ENCODE results near the gene NEK3.

NEK3 gene

DNA sequence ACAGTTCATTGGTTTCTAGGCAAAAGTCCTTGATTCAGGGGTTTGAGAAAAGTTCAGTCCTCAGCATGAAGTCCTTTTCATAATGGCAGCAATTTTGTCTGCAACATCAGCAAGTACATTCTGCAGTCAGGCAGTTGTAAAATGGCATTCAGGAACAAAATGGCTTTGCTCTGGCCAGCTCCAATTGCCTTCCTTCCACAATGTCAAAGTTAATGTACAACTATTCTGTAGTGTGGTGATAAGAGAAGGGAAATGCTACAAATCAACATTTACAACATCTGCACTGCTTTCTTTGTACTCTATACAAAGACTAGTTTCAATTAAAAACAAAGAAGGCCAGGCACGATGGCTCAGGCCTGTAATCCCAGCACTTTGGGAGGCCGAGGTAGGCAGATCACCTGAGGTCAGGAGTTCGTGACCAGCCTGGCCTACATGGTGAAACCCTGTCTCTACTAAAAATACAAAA is 1.8 kb upstream of the NEK3 start:
- DNase-seq (ENCODE audit: low read depth), result no peak
- TF ChIP-seq, protein P1, sequence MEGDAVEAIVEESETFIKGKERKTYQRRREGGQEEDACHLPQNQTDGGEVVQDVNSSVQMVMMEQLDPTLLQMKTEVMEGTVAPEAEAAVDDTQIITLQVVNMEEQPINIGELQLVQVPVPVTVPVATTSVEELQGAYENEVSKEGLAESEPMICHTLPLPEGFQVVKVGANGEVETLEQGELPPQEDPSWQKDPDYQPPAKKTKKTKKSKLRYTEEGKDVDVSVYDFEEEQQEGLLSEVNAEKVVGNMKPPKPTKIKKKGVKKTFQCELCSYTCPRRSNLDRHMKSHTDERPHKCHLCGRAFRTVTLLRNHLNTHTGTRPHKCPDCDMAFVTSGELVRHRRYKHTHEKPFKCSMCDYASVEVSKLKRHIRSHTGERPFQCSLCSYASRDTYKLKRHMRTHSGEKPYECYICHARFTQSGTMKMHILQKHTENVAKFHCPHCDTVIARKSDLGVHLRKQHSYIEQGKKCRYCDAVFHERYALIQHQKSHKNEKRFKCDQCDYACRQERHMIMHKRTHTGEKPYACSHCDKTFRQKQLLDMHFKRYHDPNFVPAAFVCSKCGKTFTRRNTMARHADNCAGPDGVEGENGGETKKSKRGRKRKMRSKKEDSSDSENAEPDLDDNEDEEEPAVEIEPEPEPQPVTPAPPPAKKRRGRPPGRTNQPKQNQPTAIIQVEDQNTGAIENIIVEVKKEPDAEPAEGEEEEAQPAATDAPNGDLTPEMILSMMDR (IDR thresholded peaks at IDR 0.05; ENCODE audit: control insufficient read depth, insufficient read depth, low read depth, low read length, missing control alignments), result no peak
- H3K4me3 ChIP-seq (ENCODE audit: control insufficient read depth, low read depth, low read length), result no peak overlapping the region

DNA sequence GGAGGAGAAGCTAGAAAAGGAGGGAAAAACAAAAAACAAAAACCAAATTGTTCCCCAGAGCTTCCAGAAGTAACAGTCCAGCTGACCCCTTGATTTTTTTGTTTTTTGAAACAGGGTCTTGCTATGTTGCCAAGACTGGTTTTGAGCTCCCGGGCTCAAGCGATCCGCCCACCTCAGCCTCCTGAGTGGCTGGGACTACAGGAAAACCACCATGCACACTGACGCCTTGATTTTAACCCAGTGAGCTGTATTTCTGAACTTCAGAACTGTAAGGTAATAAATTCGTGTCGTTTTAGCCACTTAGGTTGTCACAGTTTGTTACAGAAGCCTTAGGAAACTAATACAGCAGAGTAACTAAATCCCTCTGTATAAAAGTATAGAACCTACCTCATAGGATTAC is 1.1 kb upstream of the NEK3 start:
- DNase-seq (ENCODE audit: low read depth), result no peak
- no peak overlapping the region for H3K4me3 ChIP-seq (ENCODE audit: control insufficient read depth, low read depth, low read length)
- TF ChIP-seq, protein P1 (IDR thresholded peaks at IDR 0.05; ENCODE audit: control insufficient read depth, insufficient read depth, low read depth, low read length, missing control alignments), result no peak

DNA sequence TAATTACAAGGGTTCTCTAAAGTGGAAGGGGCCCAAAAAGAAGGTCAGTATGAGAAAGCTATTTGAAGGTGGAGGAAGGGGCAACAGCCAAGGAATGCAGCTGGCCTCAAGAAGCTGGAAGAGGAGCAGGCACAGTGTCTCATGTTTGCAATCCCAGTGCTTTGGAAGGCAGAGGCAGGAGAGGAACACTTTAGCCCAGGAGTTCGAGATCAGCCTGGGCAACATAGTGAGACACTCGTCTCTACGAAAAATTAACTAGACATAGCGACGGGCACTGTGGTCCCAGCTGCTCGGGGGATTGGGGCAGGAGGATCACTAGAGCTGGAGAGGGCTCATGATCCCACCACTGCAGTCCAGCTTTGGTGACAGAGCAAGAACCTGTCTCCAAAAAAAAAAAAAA is 656 bp upstream of the NEK3 start:
- no peak overlapping the region for H3K4me3 ChIP-seq (ENCODE audit: control insufficient read depth, low read depth, low read length)
- DNase-seq (ENCODE audit: low read depth), result no peak
- TF ChIP-seq, protein P1 (IDR thresholded peaks at IDR 0.05; ENCODE audit: control insufficient read depth, insufficient read depth, low read depth, low read length, missing control alignments), result no peak

DNA sequence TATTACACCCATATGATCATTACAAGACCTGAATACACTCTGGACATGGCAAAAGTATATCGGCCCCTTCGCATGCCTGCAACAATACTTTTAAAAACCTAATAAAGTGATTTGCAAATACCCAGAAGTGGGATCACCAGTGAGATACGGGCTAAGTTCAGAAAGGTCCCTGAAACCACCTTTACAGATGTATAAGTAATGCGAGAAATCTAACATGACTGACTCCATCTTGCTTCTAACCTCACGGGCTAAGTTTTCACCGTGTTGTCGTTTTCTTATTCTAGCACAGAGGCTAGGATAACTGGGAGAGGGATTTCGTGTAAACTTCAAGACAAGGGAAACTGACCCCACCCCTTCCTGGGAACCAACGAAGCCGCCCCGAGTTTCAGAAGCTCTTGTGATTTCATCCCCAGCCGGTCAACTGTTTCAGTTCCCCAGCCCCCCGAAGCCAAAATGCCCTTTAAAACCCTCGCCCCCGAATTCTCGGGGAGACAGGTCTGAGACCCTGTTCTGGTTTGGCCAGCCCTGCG is 703 bp downstream of the NEK3 start:
- DNase-seq (ENCODE audit: low read depth), result no peak
- TF ChIP-seq, protein P1 (IDR thresholded peaks at IDR 0.05; ENCODE audit: control insufficient read depth, insufficient read depth, low read depth, low read length, missing control alignments), result no peak
- peak overlapping the region; percentile 75 for H3K4me3 ChIP-seq (ENCODE audit: control insufficient read depth, low read depth, low read length)

DNA sequence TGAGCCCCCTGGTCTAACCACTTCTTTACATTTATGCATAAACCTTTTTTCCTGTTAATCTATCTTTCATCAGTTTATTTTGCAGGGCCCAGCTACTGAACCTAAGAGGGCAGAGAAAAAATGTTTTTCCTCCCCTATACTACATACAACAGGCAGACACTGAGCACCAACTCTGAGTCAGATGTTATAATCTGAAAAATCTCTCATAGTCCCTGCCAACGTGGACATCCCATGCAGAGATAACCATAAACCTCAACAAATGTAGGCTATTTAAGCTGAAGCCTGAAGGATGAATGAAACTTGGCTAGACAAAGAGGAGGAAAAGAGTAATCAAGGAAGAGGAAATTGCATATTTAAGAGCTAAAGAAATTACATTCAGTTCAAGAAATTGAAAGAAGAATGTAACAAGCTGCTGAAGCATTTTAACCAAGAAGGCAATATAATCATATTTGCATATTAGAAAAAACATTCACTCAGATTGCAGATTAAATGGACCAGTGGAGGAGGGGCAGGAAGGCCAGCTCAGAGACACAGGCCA is 2.6 kb downstream of the NEK3 start:
- TF ChIP-seq, protein P1 (IDR thresholded peaks at IDR 0.05; ENCODE audit: control insufficient read depth, insufficient read depth, low read depth, low read length, missing control alignments), result no peak
- H3K4me3 ChIP-seq (ENCODE audit: control insufficient read depth, low read depth, low read length), result no peak overlapping the region
- DNase-seq (ENCODE audit: low read depth), result no peak

DNA sequence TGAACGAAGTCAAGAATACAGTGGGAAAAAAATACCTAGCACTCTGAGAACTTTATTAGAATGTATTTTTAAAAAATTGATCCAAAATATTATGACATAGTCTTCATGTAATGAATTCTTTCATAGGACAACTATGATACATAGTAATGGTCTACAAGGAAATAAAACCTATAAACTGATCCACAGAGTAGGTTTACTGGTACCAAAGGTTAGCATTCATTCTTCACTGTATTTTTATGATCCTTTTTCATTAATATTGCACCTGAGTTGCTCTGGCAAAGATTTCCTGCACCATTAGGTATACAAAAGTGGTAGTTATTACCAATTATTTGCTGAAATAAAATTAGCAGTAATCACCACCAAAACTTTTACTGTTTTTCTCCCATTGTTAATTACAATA is 4.2 kb downstream of the NEK3 start:
- H3K4me3 ChIP-seq (ENCODE audit: control insufficient read depth, low read depth, low read length), result no peak overlapping the region
- DNase-seq (ENCODE audit: low read depth), result no peak
- TF ChIP-seq, protein P1 (IDR thresholded peaks at IDR 0.05; ENCODE audit: control insufficient read depth, insufficient read depth, low read depth, low read length, missing control alignments), result no peak

Data from AG09309 (cell line).